ENCODE results near the gene SCMH1.
"Not testable (repeated sequence)": the region's sequence is repeated elsewhere in the genome, so short reads cannot be mapped to it uniquely, and the experiment has no call there.

Gene SCMH1

GRCh38 chr1:41251120-41251519 is 9.0 kb upstream of the SCMH1 start:
- not testable (repeated sequence) for H3K27me3 ChIP-seq (ENCODE audit: insufficient read depth, low read length); H3K27ac ChIP-seq (ENCODE audit: low read depth, low read length); H3K36me3 ChIP-seq (ENCODE audit: insufficient read depth, low read length); H2AFZ ChIP-seq (ENCODE audit: low read length, unreplicated experiment); H3K79me2 ChIP-seq (ENCODE audit: control insufficient read depth, insufficient read depth, low read length, unreplicated experiment); H3K4me3 ChIP-seq (ENCODE audit: low read depth, low read length); H3K4me1 ChIP-seq (ENCODE audit: control insufficient read depth, insufficient read depth, low read length, unreplicated experiment)

GRCh38 chr1:41249319-41249718 is 7.2 kb upstream of the SCMH1 start:
- Histone ChIP-seq H3K79me2 (ENCODE audit: control insufficient read depth, insufficient read depth, low read length, unreplicated experiment) (no peaks in the 10 kb centered on the region), H3K27me3 (ENCODE audit: insufficient read depth, low read length) (peaks cover 7% of the 10 kb centered on the region; the same call in 1 of the 2 replicates), H3K36me3 (ENCODE audit: insufficient read depth, low read length) (no peaks in the 10 kb centered on the region), H3K4me3 (ENCODE audit: low read depth, low read length) (no peak overlapping the region), H3K4me1 (ENCODE audit: control insufficient read depth, insufficient read depth, low read length, unreplicated experiment) (no peaks in the 10 kb centered on the region), H2AFZ (ENCODE audit: low read length, unreplicated experiment) (no peak overlapping the region), H3K27ac (ENCODE audit: low read depth, low read length) (no peak overlapping the region)

GRCh38 chr1:41246568-41246967 is 4.5 kb upstream of the SCMH1 start:
- H3K4me1 ChIP-seq (ENCODE audit: control insufficient read depth, insufficient read depth, low read length, unreplicated experiment) = peaks cover 10% of the 10 kb centered on the region
- H3K27me3 ChIP-seq (ENCODE audit: insufficient read depth, low read length) = peaks cover 2% of the 10 kb centered on the region; the same call in 1 of the 2 replicates
- no peaks in the 10 kb centered on the region for H3K36me3 ChIP-seq (ENCODE audit: insufficient read depth, low read length)
- H3K79me2 ChIP-seq (ENCODE audit: control insufficient read depth, insufficient read depth, low read length, unreplicated experiment) = peaks cover 15% of the 10 kb centered on the region
- H3K27ac ChIP-seq (ENCODE audit: low read depth, low read length) = no peak overlapping the region
- H2AFZ ChIP-seq (ENCODE audit: low read length, unreplicated experiment) = no peak overlapping the region
- no peak overlapping the region for H3K4me3 ChIP-seq (ENCODE audit: low read depth, low read length)

GRCh38 chr1:41245659-41246058 is 3.6 kb upstream of the SCMH1 start:
- no peaks in the 10 kb centered on the region for H3K27me3 ChIP-seq (ENCODE audit: insufficient read depth, low read length)
- H3K36me3 ChIP-seq (ENCODE audit: insufficient read depth, low read length) = no peaks in the 10 kb centered on the region
- peaks cover 15% of the 10 kb centered on the region for H3K79me2 ChIP-seq (ENCODE audit: control insufficient read depth, insufficient read depth, low read length, unreplicated experiment)
- no peak overlapping the region for H3K27ac ChIP-seq (ENCODE audit: low read depth, low read length)
- no peak overlapping the region for H3K4me3 ChIP-seq (ENCODE audit: low read depth, low read length)
- H2AFZ ChIP-seq (ENCODE audit: low read length, unreplicated experiment) = no peak overlapping the region
- H3K4me1 ChIP-seq (ENCODE audit: control insufficient read depth, insufficient read depth, low read length, unreplicated experiment) = peaks cover 10% of the 10 kb centered on the region

GRCh38 chr1:41243079-41243385 is 926 bp upstream of the SCMH1 start:
- Histone ChIP-seq H3K36me3 (ENCODE audit: insufficient read depth, low read length) (no peaks in the 10 kb centered on the region), H2AFZ (ENCODE audit: low read length, unreplicated experiment) (no peak overlapping the region), H3K4me1 (ENCODE audit: control insufficient read depth, insufficient read depth, low read length, unreplicated experiment) (peaks cover 28% of the 10 kb centered on the region), H3K4me3 (ENCODE audit: low read depth, low read length) (peak overlapping the region; percentile 80), H3K27me3 (ENCODE audit: insufficient read depth, low read length) (no peaks in the 10 kb centered on the region), H3K27ac (ENCODE audit: low read depth, low read length) (no peak overlapping the region), H3K79me2 (ENCODE audit: control insufficient read depth, insufficient read depth, low read length, unreplicated experiment) (peaks cover 39% of the 10 kb centered on the region)

- H3K79me2 ChIP-seq (ENCODE audit: control insufficient read depth, insufficient read depth, low read length, unreplicated experiment) = peaks cover 44% of the 10 kb centered on the region
- H3K27ac ChIP-seq (ENCODE audit: low read depth, low read length) = peak overlapping the region; percentile 57
- peaks cover 30% of the 10 kb centered on the region for H3K4me1 ChIP-seq (ENCODE audit: control insufficient read depth, insufficient read depth, low read length, unreplicated experiment)
Observed at GRCh38 chr1:41242342-41243078, 404 bp upstream of the SCMH1 start.

GRCh38 chr1:41241354-41241748 is 755 bp downstream of the SCMH1 start:
- peak overlapping the region; percentile 90 for H3K4me3 ChIP-seq (ENCODE audit: low read depth, low read length)
- H3K79me2 ChIP-seq (ENCODE audit: control insufficient read depth, insufficient read depth, low read length, unreplicated experiment) = peaks cover 55% of the 10 kb centered on the region
- peak overlapping the region; percentile 64 for H3K27ac ChIP-seq (ENCODE audit: low read depth, low read length)
- H3K36me3 ChIP-seq (ENCODE audit: insufficient read depth, low read length) = no peaks in the 10 kb centered on the region
- H3K27me3 ChIP-seq (ENCODE audit: insufficient read depth, low read length) = no peaks in the 10 kb centered on the region
- H3K4me1 ChIP-seq (ENCODE audit: control insufficient read depth, insufficient read depth, low read length, unreplicated experiment) = peaks cover 30% of the 10 kb centered on the region
- peak overlapping the region; percentile 86 for H2AFZ ChIP-seq (ENCODE audit: low read length, unreplicated experiment)

More at GRCh38 chr1:41242342-41243078, 404 bp upstream of the SCMH1 start:
- peak overlapping the region; percentile 80 for H3K4me3 ChIP-seq (ENCODE audit: low read depth, low read length)
- peak overlapping the region; percentile 87 for H2AFZ ChIP-seq (ENCODE audit: low read length, unreplicated experiment)
- no peaks in the 10 kb centered on the region for H3K36me3 ChIP-seq (ENCODE audit: insufficient read depth, low read length)
- no peaks in the 10 kb centered on the region for H3K27me3 ChIP-seq (ENCODE audit: insufficient read depth, low read length)

GRCh38 chr1:41240781-41241353 is 1.2 kb downstream of the SCMH1 start:
- Histone ChIP-seq H2AFZ (ENCODE audit: low read length, unreplicated experiment) (peak overlapping the region; percentile 86), H3K27me3 (ENCODE audit: insufficient read depth, low read length) (no peaks in the 10 kb centered on the region), H3K27ac (ENCODE audit: low read depth, low read length) (peak overlapping the region; percentile 64), H3K79me2 (ENCODE audit: control insufficient read depth, insufficient read depth, low read length, unreplicated experiment) (peaks cover 59% of the 10 kb centered on the region), H3K4me3 (ENCODE audit: low read depth, low read length) (peak overlapping the region; percentile 90), H3K36me3 (ENCODE audit: insufficient read depth, low read length) (no peaks in the 10 kb centered on the region), H3K4me1 (ENCODE audit: control insufficient read depth, insufficient read depth, low read length, unreplicated experiment) (peaks cover 30% of the 10 kb centered on the region)

GRCh38 chr1:41239988-41240610 is 2.0 kb downstream of the SCMH1 start:
- Histone ChIP-seq H3K79me2 (ENCODE audit: control insufficient read depth, insufficient read depth, low read length, unreplicated experiment) (peaks cover 62% of the 10 kb centered on the region), H3K27me3 (ENCODE audit: insufficient read depth, low read length) (no peaks in the 10 kb centered on the region), H3K27ac (ENCODE audit: low read depth, low read length) (peak overlapping the region; percentile 64), H2AFZ (ENCODE audit: low read length, unreplicated experiment) (no peak overlapping the region), H3K4me3 (ENCODE audit: low read depth, low read length) (peak overlapping the region; percentile 90), H3K4me1 (ENCODE audit: control insufficient read depth, insufficient read depth, low read length, unreplicated experiment) (peaks cover 30% of the 10 kb centered on the region), H3K36me3 (ENCODE audit: insufficient read depth, low read length) (no peaks in the 10 kb centered on the region)

GRCh38 chr1:41238311-41238988 is 3.7 kb downstream of the SCMH1 start:
- Histone ChIP-seq H3K79me2 (ENCODE audit: control insufficient read depth, insufficient read depth, low read length, unreplicated experiment) (peaks cover 64% of the 10 kb centered on the region), H3K27ac (ENCODE audit: low read depth, low read length) (no peak overlapping the region), H3K4me3 (ENCODE audit: low read depth, low read length) (no peak overlapping the region)

More at GRCh38 chr1:41238311-41238988, 3.7 kb downstream of the SCMH1 start:
- no peak overlapping the region for H2AFZ ChIP-seq (ENCODE audit: low read length, unreplicated experiment)
- no peaks in the 10 kb centered on the region for H3K27me3 ChIP-seq (ENCODE audit: insufficient read depth, low read length)
- H3K36me3 ChIP-seq (ENCODE audit: insufficient read depth, low read length) = no peaks in the 10 kb centered on the region
- peaks cover 28% of the 10 kb centered on the region for H3K4me1 ChIP-seq (ENCODE audit: control insufficient read depth, insufficient read depth, low read length, unreplicated experiment)

All from ACC112 (cell line).